AG08395 (cell line): ENCODE data around the gene DNAH17.

Experiments used
- DNase-seq: peaks from one replicate; pipeline ENCODE4 v3.0.0; 2012; ENCODE audit warnings: mixed read lengths, low spot score

The DNAH17 gene

GRCh38 chr17:78428836-78429617 is 148.2 kb downstream of the DNAH17 start:
- no peak for DNase-seq

GRCh38 chr17:78428025-78428575 is 149.1 kb downstream of the DNAH17 start:
- no peak for DNase-seq

GRCh38 chr17:78427140-78427539 is 150.1 kb downstream of the DNAH17 start:
- no peak for DNase-seq

- DNase-seq, result no peak
These were observed 150.8 kb downstream of the DNAH17 start for GRCh38 chr17:78426293-78426879.

- DNase-seq, result no peak
These were observed 151.8 kb downstream of the DNAH17 start for GRCh38 chr17:78425429-78425828.

- no peak for DNase-seq
These were observed 153.1 kb downstream of the DNAH17 start for GRCh38 chr17:78423961-78424675.

GRCh38 chr17:78422872-78423588 is 154.2 kb downstream of the DNAH17 start:
- DNase-seq, result no peak

GRCh38 chr17:78422267-78422605 is 155.0 kb downstream of the DNAH17 start:
- DNase-seq, result no peak

GRCh38 chr17:78421534-78422266 is 155.5 kb downstream of the DNAH17 start:
- peak; percentile 91 for DNase-seq

GRCh38 chr17:78421084-78421533 is 156.1 kb downstream of the DNAH17 start:
- no peak for DNase-seq

GRCh38 chr17:78419970-78420815 is 157.0 kb downstream of the DNAH17 start:
- peak; percentile 61 for DNase-seq

- no peak for DNase-seq
These were observed 158.7 kb downstream of the DNAH17 start for GRCh38 chr17:78418326-78419026.

- DNase-seq, result no peak
These were observed 159.7 kb downstream of the DNAH17 start for GRCh38 chr17:78417531-78417909.

GRCh38 chr17:78416791-78417530 is 160.2 kb downstream of the DNAH17 start:
- no peak for DNase-seq

- no peak for DNase-seq
These were observed 161.1 kb downstream of the DNAH17 start for GRCh38 chr17:78415821-78416711.

- DNase-seq, result no peak
These were observed 162.7 kb downstream of the DNAH17 start for GRCh38 chr17:78414178-78415162.

GRCh38 chr17:78412403-78412802 is 164.8 kb downstream of the DNAH17 start:
- DNase-seq, result peak; percentile 31
